Small intestine (tissue), 7 donors: ENCODE results near the gene N4BP3. TPM values are rescaled to one million over a fixed set of nuclear protein-coding genes. Genes with fewer than 3 reads are reported as not detected.

Source experiments
- DNase-seq, 2 donors: peaks; one replicate each; pipeline versions ENCODE4 v3.0.0 to v3.0.0-alpha.2; 2013
- FAIRE-seq: peaks from 2 replicates; lab custom pipeline; 2012; peaks lifted over from hg19 to GRCh38; lab: Jason Lieb, UNC
- H3K27ac ChIP-seq, 3 donors: one replicate each; pipeline ENCODE4 v1.5.1; 2013; ENCODE audit warnings: low read length in 2 of 3, mild to moderate bottlenecking in 2 of 3, control low read depth in 1 of 3, inconsistent platforms in 1 of 3, low read depth in 1 of 3, moderate library complexity in 1 of 3
- H3K27me3 ChIP-seq, 3 donors: one replicate each; pipeline ENCODE4 v1.6.1; 2013; ENCODE audit warnings: low read length in 3 of 3, inconsistent platforms in 1 of 3; ENCODE audit not compliant: control insufficient read depth in 3 of 3, insufficient read depth in 3 of 3
- H3K36me3 ChIP-seq, 3 donors: one replicate each; pipeline ENCODE4 v1.6.1; 2013; ENCODE audit warnings: low read length in 3 of 3, inconsistent platforms in 1 of 3, low read depth in 1 of 3, mild to moderate bottlenecking in 1 of 3, moderate library complexity in 1 of 3; ENCODE audit not compliant: control insufficient read depth in 3 of 3, insufficient read depth in 2 of 3
- H3K4me1 ChIP-seq, 3 donors: one replicate each; pipeline ENCODE4 v1.6.1; 2013; ENCODE audit warnings: low read length in 2 of 3, inconsistent platforms in 1 of 3, low read depth in 1 of 3, mild to moderate bottlenecking in 1 of 3, moderate library complexity in 1 of 3; ENCODE audit not compliant: control insufficient read depth in 3 of 3, insufficient read depth in 2 of 3
- H3K4me3 ChIP-seq, 3 donors: one replicate each; pipeline ENCODE4 v1.5.1; 2013; ENCODE audit warnings: low read length in 3 of 3, control low read depth in 1 of 3, inconsistent platforms in 1 of 3, low read depth in 1 of 3, mild to moderate bottlenecking in 1 of 3, moderate library complexity in 1 of 3
- H3K9me3 ChIP-seq, 2 donors: one replicate each; pipeline ENCODE4 v1.6.1; 2013; ENCODE audit warnings: low read depth in 1 of 2, low read length in 1 of 2; ENCODE audit not compliant: control insufficient read depth in 2 of 2, insufficient read depth in 1 of 2
- WGBS, 3 donors: extraction: QIAGEN DNeasy Blood & Tissue Kit; methylation state at CpG; one replicate each; pipeline ENCODE4 v1.1.7; 2013; 5-methylcytosine and 5-hydroxymethylcytosine counted together
- polyA plus RNA-seq, 4 donors: library from polyadenylated mRNA; stranded (reverse) in 3 of 4; unstranded in 1 of 4; fragments of 200-250 nt in 3 of 4; fragments of 120-200 nt in 1 of 4; gene quantifications; one replicate each; pipeline versions ENCODE4 v1.2.1 to v1.2.3, GENCODE V29; 2013
- donor health status: healthy with polysubstance abuse.
- donor health status: control.
- donor health status: control.
- donor health status: Bipolar disorder and iron deficiency.
- donor health status: healthy.

Gene N4BP3
- polyA plus RNA-seq, 4 donors, result 0.22 to 2.1 (median 0.94) TPM

DNA sequence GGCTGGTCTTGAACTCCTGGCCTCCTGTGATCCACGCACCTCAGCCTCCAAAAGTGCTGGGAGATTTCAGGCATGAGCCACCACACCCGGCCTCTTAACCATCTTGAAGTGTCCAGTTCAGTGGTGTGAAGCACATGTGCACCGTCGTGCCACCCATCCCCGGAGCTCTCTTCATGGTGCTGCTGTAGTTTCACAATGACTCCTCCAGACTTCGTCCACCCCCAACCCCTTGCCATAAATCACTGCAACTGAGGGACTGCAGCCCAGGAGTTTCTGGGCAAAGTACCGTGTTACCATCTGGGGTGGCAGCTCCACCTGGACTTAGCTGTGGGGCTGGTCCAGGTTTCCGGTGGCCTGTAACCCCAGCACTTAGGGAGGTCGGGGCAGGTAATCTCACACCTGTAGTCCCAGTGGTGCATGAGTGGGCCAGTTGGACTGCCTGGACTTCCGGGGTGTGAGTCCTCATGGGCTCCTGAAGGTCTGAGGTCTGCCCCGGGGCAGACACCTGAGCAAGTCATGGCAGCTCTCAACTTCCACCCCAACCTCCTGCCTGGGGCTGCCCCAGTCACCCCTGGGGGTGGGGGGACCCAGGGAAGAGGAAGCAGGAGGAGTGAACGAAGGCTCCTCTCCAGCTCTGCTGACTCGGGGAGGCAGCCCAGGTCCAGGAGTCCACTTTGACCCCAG lies 6.6 kb upstream of the N4BP3 start:
- Histone ChIP-seq H3K36me3 (no peaks in the 10 kb centered on the region), H3K4me3 (no peak overlapping the region), H3K9me3 (no peaks in the 10 kb centered on the region), H3K27me3 (no peaks in the 10 kb centered on the region), H3K4me1 (no peaks in the 10 kb centered on the region), H3K27ac (no peak overlapping the region)
- DNase-seq, result no peak
- no peak for FAIRE-seq
- WGBS, 3 donors, result 42 to 66% (median 50%) methylated on average over 12 to 13 of the region's 13 CpGs

DNA sequence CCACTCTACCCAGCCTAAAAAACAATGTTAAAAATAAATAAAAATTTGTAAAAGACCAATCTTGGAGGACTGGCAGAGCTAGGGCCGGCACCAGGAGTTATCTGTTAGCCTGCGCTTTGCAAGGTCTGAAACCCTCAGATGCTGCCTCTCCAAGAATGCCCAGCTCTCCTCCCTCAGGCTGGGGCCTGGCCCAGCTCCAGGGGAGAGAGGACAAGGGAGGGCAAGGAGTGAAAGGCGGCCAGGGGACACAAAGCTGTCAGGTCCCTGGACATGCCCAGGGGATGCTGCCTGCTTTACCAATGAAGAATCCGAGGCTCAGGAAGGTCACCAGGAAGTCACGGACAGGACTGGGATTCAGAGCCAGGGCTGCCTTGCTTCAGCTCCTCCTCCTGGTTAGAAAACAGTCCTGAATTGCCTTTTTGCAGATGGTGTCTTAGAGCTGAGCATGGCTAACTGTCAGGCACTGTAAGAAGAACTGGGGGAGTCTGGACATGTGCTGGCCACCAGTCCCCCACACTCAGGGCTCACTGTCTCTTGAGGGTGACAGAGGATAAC lies 5.5 kb upstream of the N4BP3 start:
- no peak for FAIRE-seq

DNA sequence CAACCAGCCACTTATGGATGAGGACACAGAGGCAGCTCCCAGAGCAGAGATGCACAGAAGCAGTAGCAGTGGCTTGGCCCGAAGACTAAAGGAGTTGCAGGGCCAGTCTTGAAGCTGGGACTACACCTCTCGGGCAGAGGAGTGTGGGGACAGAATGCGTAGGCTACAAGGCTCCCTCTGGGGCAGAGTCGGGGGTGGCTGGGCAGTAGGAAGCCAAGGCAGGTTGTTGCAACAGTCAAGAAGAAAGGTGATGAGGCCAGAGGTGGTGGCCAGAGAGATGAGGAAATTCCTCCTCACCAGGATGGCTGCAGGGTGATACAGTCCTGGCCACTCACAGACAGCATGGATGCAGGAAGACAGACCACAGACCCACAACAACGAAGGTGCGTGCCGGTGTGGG lies 4.9 kb upstream of the N4BP3 start:
- no peak overlapping the region for H3K4me3 ChIP-seq
- H3K27ac ChIP-seq, result no peak overlapping the region
- H3K4me1 ChIP-seq, result no peaks in the 10 kb centered on the region
- WGBS, 3 donors, result 76 to 87% (median 84%) methylated on average over 7 of the region's 7 CpGs
- FAIRE-seq, result no peak
- no peak for DNase-seq
- no peaks in the 10 kb centered on the region for H3K36me3 ChIP-seq
- no peaks in the 10 kb centered on the region for H3K9me3 ChIP-seq
- H3K27me3 ChIP-seq, result peaks cover 0 to 10% (median 0%) of the 10 kb centered on the region in 3 donors

More for the DNA sequence above, 5.5 kb upstream of the N4BP3 start:
- 67 to 74% (median 72%) methylated on average over 5 of the region's 5 CpGs for WGBS, 3 donors
- Histone ChIP-seq H3K4me1 (no peaks in the 10 kb centered on the region), H3K36me3 (no peaks in the 10 kb centered on the region), H3K27me3 (peaks cover 0 to 7% (median 0%) of the 10 kb centered on the region in 3 donors), H3K4me3 (no peak overlapping the region), H3K9me3 (no peaks in the 10 kb centered on the region), H3K27ac (no peak overlapping the region)
- no peak for DNase-seq

DNA sequence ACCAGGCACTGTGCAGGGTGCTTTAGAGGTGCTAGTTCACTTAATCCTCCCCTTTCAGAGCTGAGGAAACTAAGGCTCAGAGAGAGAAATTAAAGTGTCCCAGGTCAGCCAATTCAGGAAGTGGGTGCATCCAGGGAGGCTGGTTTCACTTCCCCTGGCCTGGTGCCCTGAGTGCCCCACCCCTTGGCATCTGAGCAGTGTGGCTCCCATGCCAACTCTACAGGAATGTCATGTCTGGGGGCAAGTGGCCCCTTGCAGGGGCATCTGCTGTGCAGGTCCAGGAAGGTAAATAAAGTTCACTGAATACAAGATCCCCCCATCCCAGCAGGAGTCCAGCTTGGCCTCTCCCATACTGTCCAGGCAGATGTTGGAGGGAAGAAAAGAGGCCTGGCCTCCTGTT lies 4.4 kb upstream of the N4BP3 start:
- Histone ChIP-seq H3K27me3 (peaks cover 0 to 13% (median 2%) of the 10 kb centered on the region in 3 donors), H3K27ac (no peak overlapping the region), H3K36me3 (no peaks in the 10 kb centered on the region), H3K4me3 (no peak overlapping the region), H3K4me1 (no peaks in the 10 kb centered on the region), H3K9me3 (no peaks in the 10 kb centered on the region)
- DNase-seq, result peak in 1 of 2 donors; percentile 54
- FAIRE-seq, result no peak

DNA sequence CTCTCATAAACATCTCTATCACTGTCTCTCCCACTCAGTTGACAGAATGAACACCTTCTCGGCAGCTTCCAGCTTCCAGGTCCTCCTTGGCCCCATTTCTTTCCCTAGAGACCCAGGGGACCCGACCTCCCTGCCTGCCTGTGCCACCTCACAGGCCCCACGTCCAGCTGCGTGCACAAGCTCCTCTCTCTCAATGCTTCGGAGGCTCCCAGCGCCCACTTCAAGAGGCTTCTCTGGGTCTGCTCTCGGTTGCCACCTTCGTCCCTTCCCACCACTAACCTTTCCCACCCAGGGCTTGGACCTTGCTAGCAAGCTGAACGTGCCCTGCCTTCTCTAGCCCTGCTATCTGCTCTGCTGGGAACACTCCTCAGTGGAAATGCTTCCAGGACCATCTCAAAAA lies 2.8 kb upstream of the N4BP3 start:
- no peak overlapping the region for H3K4me3 ChIP-seq
- FAIRE-seq (no peak), DNase-seq (no peak)
- 83 to 89% (median 86%) methylated on average over 9 of the region's 9 CpGs for WGBS, 3 donors
- H3K27me3 ChIP-seq, result peaks cover 0 to 29% (median 14%) of the 10 kb centered on the region in 3 donors
- no peaks in the 10 kb centered on the region for H3K4me1 ChIP-seq
- H3K9me3 ChIP-seq, result no peaks in the 10 kb centered on the region
- no peak overlapping the region for H3K27ac ChIP-seq
- no peaks in the 10 kb centered on the region for H3K36me3 ChIP-seq

DNA sequence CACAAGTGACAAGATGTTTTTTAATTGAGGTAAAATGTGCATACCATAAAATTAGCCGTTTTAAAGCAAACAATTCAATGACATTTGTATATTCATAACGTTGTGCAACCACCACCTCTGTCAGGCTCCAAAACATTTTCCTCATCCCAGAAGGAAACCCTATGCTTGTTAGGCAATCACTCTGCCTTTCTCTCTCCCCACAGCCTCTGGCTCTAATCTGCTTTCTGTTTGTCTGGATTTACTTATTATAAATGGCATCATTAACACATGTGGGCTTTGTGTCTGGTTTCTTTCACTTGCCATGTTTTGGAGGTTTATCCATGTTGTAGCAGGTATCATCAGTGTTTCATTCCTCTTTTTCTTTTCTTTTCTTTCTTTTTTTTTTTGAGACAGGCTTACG lies 1.4 kb upstream of the N4BP3 start:
- Histone ChIP-seq H3K36me3 (no peaks in the 10 kb centered on the region), H3K4me3 (no peak overlapping the region), H3K27me3 (peaks cover 0 to 41% (median 18%) of the 10 kb centered on the region in 3 donors), H3K27ac (no peak overlapping the region), H3K9me3 (no peaks in the 10 kb centered on the region), H3K4me1 (no peaks in the 10 kb centered on the region)
- no peak for FAIRE-seq
- no peak for DNase-seq
- WGBS, 3 donors, result 36 to 54% (median 42%) methylated on average over 3 of the region's 3 CpGs

DNA sequence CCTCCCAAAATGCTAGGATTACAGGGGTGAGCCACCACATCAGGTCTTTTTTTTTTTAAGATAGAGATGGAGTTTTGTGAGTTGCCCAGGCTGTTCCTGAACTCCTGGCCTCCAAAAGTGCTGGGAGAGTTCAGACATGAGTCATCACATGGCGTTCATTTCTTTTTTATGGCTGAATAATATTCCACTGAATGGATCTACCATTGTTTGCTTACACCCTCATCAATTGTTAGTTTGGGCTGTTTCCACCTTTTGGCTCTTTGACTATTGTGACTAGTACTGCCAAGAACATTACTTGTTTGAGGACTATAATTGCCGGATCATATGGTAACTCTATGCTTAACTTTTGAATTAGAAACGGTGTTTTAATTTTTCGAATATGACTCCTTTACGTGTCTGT lies 787 bp upstream of the N4BP3 start:
- no peaks in the 10 kb centered on the region for H3K36me3 ChIP-seq
- H3K27me3 ChIP-seq, result peaks cover 0 to 46% (median 18%) of the 10 kb centered on the region in 3 donors
- FAIRE-seq (no peak), DNase-seq (no peak)
- WGBS, 3 donors, result 75 to 82% (median 78%) methylated on average over 5 of the region's 5 CpGs
- H3K9me3 ChIP-seq, result no peaks in the 10 kb centered on the region
- H3K4me1 ChIP-seq, result no peaks in the 10 kb centered on the region
- no peak overlapping the region for H3K4me3 ChIP-seq
- H3K27ac ChIP-seq, result no peak overlapping the region

DNA sequence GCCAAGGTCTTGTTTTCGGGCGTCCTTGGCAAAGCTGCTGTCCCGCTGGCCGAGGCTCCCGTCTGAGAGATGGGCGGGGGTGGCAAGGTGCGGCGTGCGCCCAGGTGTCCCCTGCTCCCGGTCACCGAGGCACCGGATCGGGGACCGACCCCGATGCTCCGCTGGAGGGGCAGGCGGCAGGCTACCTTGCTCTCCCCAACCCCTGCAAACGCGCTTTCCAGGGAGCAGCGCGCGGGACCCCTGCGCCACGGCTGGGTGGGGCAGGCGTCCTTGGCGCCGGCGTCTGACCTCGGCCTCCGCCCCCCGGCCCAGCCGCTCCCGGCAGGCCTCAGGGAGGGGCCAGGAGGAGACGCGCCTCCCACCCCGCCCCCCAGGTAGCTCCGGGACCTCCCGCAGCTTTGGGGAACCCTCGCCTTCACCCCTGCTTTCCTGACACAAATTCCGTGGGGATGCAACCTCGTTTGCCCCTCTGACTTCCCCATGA lies 551 bp downstream of the N4BP3 start:
- WGBS, 3 donors, result 0 to 1% (median 1%) methylated on average over 29 to 41 of the region's 41 CpGs
- FAIRE-seq, result no peak
- DNase-seq, result no peak
- Histone ChIP-seq H3K27ac (no peak overlapping the region), H3K9me3 (no peaks in the 10 kb centered on the region), H3K4me1 (no peaks in the 10 kb centered on the region), H3K36me3 (no peaks in the 10 kb centered on the region), H3K4me3 (peak overlapping the region in 2 of 3 donors; percentile 26 to 55), H3K27me3 (peaks cover 0 to 46% (median 18%) of the 10 kb centered on the region in 3 donors)
